Sciatic nerve (tissue), 1 donor: ENCODE measurements around the gene RHOU. TPM values are rescaled to one million over a fixed set of nuclear protein-coding genes. Genes with fewer than 3 reads are reported as not detected.

ENCODE experiments used
- total RNA-seq: library from RNA; stranded (reverse); fragmentation: NEBNext Ultra II Directional; extraction: Animal tissue kit (Norgen Biotek cat#: 25700); gene quantifications from one replicate; pipeline ENCODE4 v1.2.1, GENCODE V29; 2021
- donor health status: DM: no; HTN: no; CAD: no.

RHOU gene
- total RNA-seq, 1 donor from 2014 or later: 21.8 TPM

Other genes starting within 250 kb of the RHOU start
- gene RNF187, start 248.1 kb upstream of the RHOU start, total RNA-seq: 96.3 TPM